ENCODE measurements around the gene RELL2.

RELL2 gene

DNA sequence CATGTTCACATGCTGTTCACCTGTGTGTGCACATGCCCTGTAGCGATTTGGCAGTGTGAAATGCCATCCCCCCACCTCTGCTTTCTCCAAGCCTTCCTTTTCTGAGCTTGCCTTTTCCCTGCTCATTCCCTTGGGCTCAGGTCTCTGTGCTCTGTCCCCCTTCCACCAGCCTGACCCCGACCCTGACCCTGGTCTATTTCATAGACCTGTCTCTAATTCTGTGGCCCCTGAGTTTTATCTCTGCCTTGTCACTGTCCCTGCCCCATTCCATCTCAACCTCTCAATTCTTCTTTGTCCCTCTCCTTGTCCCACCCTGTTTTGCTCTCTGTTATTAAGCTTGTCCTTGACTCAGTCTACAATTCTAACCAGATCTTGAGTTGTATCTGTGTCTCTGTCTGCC, 44.5 kb downstream of the RELL2 start:
- no peak for DNase-seq

DNA sequence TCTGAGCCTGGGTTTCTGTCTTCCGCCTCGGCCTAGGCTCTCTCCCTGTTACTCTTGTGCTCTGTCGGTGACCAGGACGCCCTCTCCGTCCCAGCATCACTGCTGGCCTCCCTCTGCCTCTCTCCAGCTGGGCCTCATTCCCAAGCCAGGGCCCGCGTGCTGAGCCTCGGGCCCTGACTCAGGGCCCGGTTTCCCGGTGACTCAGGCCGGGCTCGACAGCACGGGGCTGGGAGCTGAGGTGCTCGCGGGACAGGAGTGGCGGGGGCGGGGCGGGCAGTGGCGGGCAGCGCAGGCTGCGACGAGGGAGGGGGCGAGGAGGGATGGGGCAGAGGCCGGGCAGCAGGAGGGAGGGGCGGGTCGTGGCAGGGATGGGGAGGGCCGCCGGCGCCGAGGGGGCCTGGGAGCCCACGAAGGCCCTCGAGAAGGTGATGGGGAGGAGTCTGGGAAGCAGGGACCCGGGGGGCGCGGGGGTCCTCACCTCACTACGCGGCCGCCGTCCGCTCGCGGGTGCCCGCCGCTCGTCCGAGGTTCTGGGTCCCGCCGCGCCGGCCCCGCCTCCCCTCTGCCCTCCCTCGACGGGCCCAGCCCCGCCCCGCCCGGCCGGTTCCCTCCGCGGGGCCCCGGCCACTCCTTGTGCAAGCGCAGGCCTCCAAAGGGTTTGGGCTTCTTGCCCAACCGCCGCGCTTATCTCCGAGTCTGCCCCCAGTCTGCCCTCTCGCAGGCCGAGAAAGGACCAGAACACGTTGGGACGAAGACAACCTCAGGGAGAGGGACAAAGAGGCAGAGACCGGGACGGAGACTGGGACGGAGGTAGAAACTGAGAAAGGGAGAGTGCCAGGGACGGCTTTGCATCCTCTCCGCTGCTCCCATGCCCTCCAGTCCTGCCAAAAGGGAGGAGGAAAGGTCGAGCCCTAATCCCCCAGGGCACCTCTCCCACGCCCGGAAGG, 45.2 kb downstream of the RELL2 start, which contains the start of gene ARAP3:
ARAP3 (minus strand) TSS at position 536 of the 947 bp plus-strand sequence. CDS start 1,744 bp downstream, outside the sequence.
- DNase-seq = peak; percentile 46

DNA sequence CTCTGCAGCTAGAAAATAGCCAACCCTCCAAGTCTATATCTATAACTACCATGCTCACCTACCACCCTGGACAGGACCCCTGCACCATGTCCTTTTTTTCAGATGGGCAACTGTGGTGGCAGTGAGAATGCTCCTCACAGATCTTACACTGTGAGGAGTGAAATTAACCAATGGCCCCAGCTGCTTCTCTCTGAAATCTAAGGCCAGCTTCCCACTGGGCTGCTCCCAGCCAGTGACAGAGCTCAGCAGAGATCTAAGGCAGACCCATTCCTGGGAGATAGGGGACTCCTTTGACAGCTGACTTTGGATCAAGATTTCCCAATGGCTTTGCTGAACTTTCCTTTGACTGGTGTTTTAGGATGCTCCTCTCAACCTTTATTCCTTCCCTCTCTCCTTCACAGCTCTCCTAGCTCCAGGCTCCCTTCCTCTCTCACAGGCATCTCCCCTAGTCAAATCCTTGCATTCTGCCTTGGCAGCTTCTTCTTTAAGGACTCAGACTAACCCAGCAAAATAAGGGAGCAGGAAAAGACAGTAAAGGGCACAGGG, 46.9 kb downstream of the RELL2 start:
- no peak for DNase-seq

DNA sequence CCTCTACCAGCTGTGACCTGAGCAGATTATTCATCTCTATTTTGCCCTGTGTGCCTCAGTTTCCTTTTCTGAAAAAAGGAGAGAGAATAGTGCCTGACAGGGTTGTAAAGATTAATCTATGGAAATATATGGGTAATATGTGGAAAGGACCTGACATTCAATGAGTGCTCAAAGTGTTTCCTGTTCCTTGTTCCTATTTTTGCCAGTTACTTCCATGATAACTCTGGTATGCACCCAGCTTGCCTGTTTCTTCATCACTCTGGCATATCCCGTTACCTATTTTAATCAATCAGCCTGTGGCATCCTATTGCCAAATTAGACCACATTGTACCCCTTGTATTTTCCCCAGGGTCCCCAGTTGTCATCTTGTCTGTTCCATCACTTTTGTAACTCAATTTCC, 48.8 kb downstream of the RELL2 start:
- no peak for DNase-seq

DNA sequence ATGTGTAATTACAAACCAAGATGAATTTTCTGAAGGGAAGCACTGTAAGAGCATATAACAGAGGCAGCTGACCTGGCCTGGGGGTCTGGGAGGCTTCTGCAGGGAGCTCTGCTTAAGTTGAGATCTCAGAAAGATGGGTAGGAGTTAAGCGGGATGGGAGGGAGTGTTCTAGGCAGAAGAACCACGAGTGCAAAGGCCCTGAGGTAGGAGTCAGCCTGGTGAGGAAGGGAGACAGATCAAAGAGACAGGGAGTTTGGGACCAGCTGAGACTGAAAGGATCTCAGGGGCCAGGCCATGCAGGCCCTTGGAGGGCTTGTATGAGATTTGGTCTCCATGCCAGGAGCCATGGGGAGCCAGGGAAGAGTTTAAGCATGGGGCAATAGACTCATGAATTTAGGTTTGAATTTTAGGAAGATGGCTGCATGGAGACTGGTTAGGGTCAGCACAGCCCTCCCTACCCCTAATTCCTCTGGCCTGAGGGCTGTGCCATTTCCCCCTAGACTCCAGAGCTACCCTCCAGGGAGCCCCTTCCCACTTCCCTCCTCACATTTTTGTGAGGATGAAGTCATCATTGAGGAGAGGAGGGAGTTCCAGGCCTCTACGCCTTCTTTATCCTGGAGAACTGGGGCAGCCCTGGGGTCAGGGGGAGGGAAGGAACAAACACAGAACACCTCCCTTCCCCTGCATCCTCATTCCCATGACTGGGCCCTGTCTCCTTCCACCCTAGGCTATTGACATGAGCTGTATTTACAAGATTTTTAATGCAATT, 50.0 kb downstream of the RELL2 start:
- no peak for DNase-seq

Data from activated CD8-positive, alpha-beta memory T cell treated with anti-CD3 and anti-CD28 coated beads, Interleukin-2, amount 50 U/mL, for 4 hours (primary cell).